PC-9 (cell line): ENCODE measurements around the gene PKNOX1. TPM values are rescaled to one million over a fixed set of nuclear protein-coding genes. Genes with fewer than 3 reads are reported as not detected.
"Not testable (repeated sequence)": the region's sequence is repeated elsewhere in the genome, so short reads cannot be mapped to it uniquely, and the experiment has no call there.

ENCODE experiments used
- BruUV-seq: library from RNA; stranded (reverse); fragments of 400-500 nt; replicated peaks from 2 replicates; lab custom pipeline; 2021; lab: Mats Ljungman, UMichigan
- CTCF ChIA-PET: fragments of 300-600 bp; sonication (Branson Sonifier 250); formaldehyde crosslinking; loops from one replicate; lab custom pipeline; 2022; ENCODE audit warnings: antibody characterized with exemption; lab: Charles Lee
- POLR2A ChIA-PET: fragments of 300-600 bp; sonication (Branson Sonifier 250); formaldehyde crosslinking; loops from one replicate; lab custom pipeline; 2022; ENCODE audit warnings: antibody characterized with exemption; ENCODE audit not compliant: unreplicated experiment; lab: Charles Lee
- DNase-seq, 2 experiments: peaks; one replicate each; pipeline versions ENCODE4 v3.0.0 to v3.0.0-alpha.2; 2015 to 2022; ENCODE audit warnings: mixed read lengths in 1 of 2
- H2AFZ ChIP-seq: fragments of 200-600 bp; sonication (generic); 2 replicates; pipeline ENCODE4 v1.8.1; 2017; ENCODE audit warnings: antibody characterized with exemption
- H3F3A ChIP-seq: fragments of 200-600 bp; sonication (generic); 2 replicates; pipeline ENCODE4 v1.8.1; 2017; ENCODE audit warnings: antibody characterized with exemption, mild to moderate bottlenecking, low read depth; ENCODE audit not compliant: insufficient read depth
- H3K27ac ChIP-seq: fragments of 200-600 bp; sonication (generic); 2 replicates; pipeline ENCODE4 v1.6.1; 2016; ENCODE audit warnings: mixed run types
- H3K27me3 ChIP-seq: fragments of 200-600 bp; sonication (generic); 2 replicates; pipeline ENCODE4 v1.6.1; 2016; ENCODE audit warnings: low read depth, mixed run types; ENCODE audit not compliant: insufficient read depth
- H3K36me3 ChIP-seq: fragments of 200-600 bp; sonication (generic); 2 replicates; pipeline ENCODE4 v1.6.1; 2016; ENCODE audit warnings: low read depth, mixed run types
- H3K4me1 ChIP-seq: fragments of 200-600 bp; sonication (generic); replicated peaks from 2 replicates; pipeline ENCODE4 v1.6.1; 2016; ENCODE audit warnings: mixed run types; ENCODE audit not compliant: insufficient read depth
- H3K4me2 ChIP-seq: fragments of 200-600 bp; sonication (generic); 2 replicates; pipeline ENCODE4 v1.6.1; 2017; ENCODE audit warnings: mixed run types
- H3K4me3 ChIP-seq: fragments of 200-600 bp; sonication (generic); 2 replicates; pipeline ENCODE4 v1.6.1; 2016; ENCODE audit warnings: mixed run types
- H3K79me2 ChIP-seq: fragments of 200-600 bp; sonication (generic); 2 replicates; pipeline ENCODE4 v1.6.1; 2017; ENCODE audit warnings: low read depth, mixed run types
- H3K9me2 ChIP-seq: fragments of 200-600 bp; sonication (generic); 2 replicates; pipeline ENCODE4 v1.8.1; 2017; ENCODE audit warnings: mild to moderate bottlenecking; ENCODE audit not compliant: insufficient read depth
- H3K9me3 ChIP-seq: fragments of 200-600 bp; sonication (generic); 2 replicates; pipeline ENCODE4 v1.8.1; 2016; ENCODE audit warnings: low read depth; ENCODE audit not compliant: insufficient read depth
- H4K20me1 ChIP-seq: fragments of 200-600 bp; sonication (generic); 2 replicates; pipeline ENCODE4 v1.8.1; 2017; ENCODE audit not compliant: insufficient read depth
- CTCF ChIP-seq: fragments of 200-600 bp; sonication (generic); conservative IDR thresholded peaks from 2 replicates; pipeline ENCODE4 v1.6.1; 2017; ENCODE audit warnings: mixed run types, antibody characterized with exemption, mild to moderate bottlenecking, moderate library complexity
- EZH2 ChIP-seq: fragments of 200-600 bp; sonication (generic); IDR thresholded peaks from 2 replicates; pipeline ENCODE4 v1.8.0; 2017; ENCODE audit warnings: antibody characterized with exemption, low read depth
- intact Hi-C: fragments of 100-400 bp; cut with micrococcal nuclease; formaldehyde crosslinking; loops from one replicate; pipeline ENCODE4 v1.10.0; 2022; ENCODE audit not compliant: unreplicated experiment
- total RNA-seq: library from RNA; stranded (reverse); gene quantifications from 2 replicates; pipeline ENCODE4 v1.2.3, GENCODE V29; 2021

Gene PKNOX1
- total RNA-seq, 1 experiment from 2014 or later, result 17.1 TPM

GRCh38 chr21:43034101-43034500 is 59.7 kb downstream of the PKNOX1 start:
- H3K4me1 ChIP-seq, result peaks cover 17% of the 10 kb centered on the region
- H4K20me1 ChIP-seq, result no peaks in the 10 kb centered on the region
- H3K79me2 ChIP-seq, result no peaks in the 10 kb centered on the region
- DNase-seq, result peak in 1 of 2 experiments; percentile 67
- BruUV-seq, result no TSS peak
- ChIA-PET POLR2A (interaction anchor here (0.6 to 0.7 kb wide), 2 partner anchors 25 to 273 kb away, joined by 4 to 6 read pairs; no protein-coding TSS in a partner anchor), CTCF (no interaction called here)
- intact Hi-C loops, result no loop called here
- peak overlapping the region; percentile 38; the same call in 1 of the 2 replicates for H3K27ac ChIP-seq
- H3F3A ChIP-seq, result peaks cover 13% of the 10 kb centered on the region; the same call in 1 of the 2 replicates
- H2AFZ ChIP-seq, result no peak overlapping the region
- no peaks in the 10 kb centered on the region for H3K36me3 ChIP-seq
- H3K27me3 ChIP-seq, result no peaks in the 10 kb centered on the region
- H3K4me3 ChIP-seq, result no peak overlapping the region
- TF ChIP-seq EZH2, result no peak
- H3K9me3 ChIP-seq, result no peaks in the 10 kb centered on the region
- peak overlapping the region; percentile 3; the same call in 1 of the 2 replicates for H3K4me2 ChIP-seq
- no peaks in the 10 kb centered on the region for H3K9me2 ChIP-seq

GRCh38 chr21:43034826-43035225 is 60.5 kb downstream of the PKNOX1 start:
- no peaks in the 10 kb centered on the region for H3K79me2 ChIP-seq
- H3K9me2 ChIP-seq, result no peaks in the 10 kb centered on the region
- H3K9me3 ChIP-seq, result no peaks in the 10 kb centered on the region
- peaks cover 17% of the 10 kb centered on the region for H3K4me1 ChIP-seq
- TF ChIP-seq EZH2, result no peak
- TF ChIP-seq CTCF, result no peak
- H2AFZ ChIP-seq, result no peak overlapping the region
- H3K36me3 ChIP-seq, result no peaks in the 10 kb centered on the region
- ChIA-PET POLR2A (interaction anchor here (0.7 kb wide), 1 partner anchor 272 kb away, joined by 6 read pairs; no protein-coding TSS in a partner anchor), CTCF (no interaction called here)
- no peak overlapping the region for H3K27ac ChIP-seq
- intact Hi-C loops, result no loop called here
- no TSS peak for BruUV-seq
- no peaks in the 10 kb centered on the region for H3K27me3 ChIP-seq
- H3K4me3 ChIP-seq, result no peak overlapping the region
- H3K4me2 ChIP-seq, result no peak overlapping the region
- H4K20me1 ChIP-seq, result no peaks in the 10 kb centered on the region
- H3F3A ChIP-seq, result peaks cover 13% of the 10 kb centered on the region; the same call in 1 of the 2 replicates
- no peak for DNase-seq

GRCh38 chr21:43036889-43037288 is 62.5 kb downstream of the PKNOX1 start:
- H3K9me2 ChIP-seq, H3K4me2 ChIP-seq, H3K9me3 ChIP-seq, DNase-seq, H2AFZ ChIP-seq, intact Hi-C loops, H3K79me2 ChIP-seq, H3K4me3 ChIP-seq, H3K27me3 ChIP-seq, H4K20me1 ChIP-seq, CTCF ChIA-PET, POLR2A ChIA-PET, H3K27ac ChIP-seq, BruUV-seq, H3K36me3 ChIP-seq: not testable (repeated sequence)
- H3F3A ChIP-seq, result peaks cover 13% of the 10 kb centered on the region; the same call in 1 of the 2 replicates
- peaks cover 17% of the 10 kb centered on the region for H3K4me1 ChIP-seq

GRCh38 chr21:43037918-43038658 is 63.7 kb downstream of the PKNOX1 start:
- BruUV-seq, H4K20me1 ChIP-seq, H3K4me3 ChIP-seq, POLR2A ChIA-PET, H3K9me2 ChIP-seq, H3K4me2 ChIP-seq, H3K9me3 ChIP-seq, intact Hi-C loops, H3K27ac ChIP-seq, DNase-seq, H3K27me3 ChIP-seq, CTCF ChIA-PET, H3K36me3 ChIP-seq, H3K79me2 ChIP-seq, H2AFZ ChIP-seq: not testable (repeated sequence)
- H3K4me1 ChIP-seq, result peaks cover 17% of the 10 kb centered on the region
- H3F3A ChIP-seq, result peaks cover 13% of the 10 kb centered on the region; the same call in 1 of the 2 replicates

GRCh38 chr21:43038659-43039044 is 64.3 kb downstream of the PKNOX1 start:
- H4K20me1 ChIP-seq, H3K27me3 ChIP-seq, DNase-seq, H3K9me3 ChIP-seq, BruUV-seq, H3K4me3 ChIP-seq, H3K27ac ChIP-seq, H3K36me3 ChIP-seq, intact Hi-C loops, H3K9me2 ChIP-seq, H3K4me2 ChIP-seq, H3K79me2 ChIP-seq, POLR2A ChIA-PET, CTCF ChIA-PET, H2AFZ ChIP-seq: not testable (repeated sequence)
- peaks cover 13% of the 10 kb centered on the region; the same call in 1 of the 2 replicates for H3F3A ChIP-seq
- peaks cover 11% of the 10 kb centered on the region for H3K4me1 ChIP-seq

- H2AFZ ChIP-seq, H3K9me3 ChIP-seq, H3K27me3 ChIP-seq, H3F3A ChIP-seq, H3K4me2 ChIP-seq, BruUV-seq, CTCF ChIA-PET, DNase-seq, H3K27ac ChIP-seq, POLR2A ChIA-PET, H3K4me3 ChIP-seq, H3K9me2 ChIP-seq, intact Hi-C loops, H4K20me1 ChIP-seq, H3K4me1 ChIP-seq, H3K36me3 ChIP-seq, H3K79me2 ChIP-seq: not testable (repeated sequence)
Measured at GRCh38 chr21:43042169-43042568, 67.8 kb downstream of the PKNOX1 start.
